Activated gamma-delta T cell (primary cell): ENCODE results near the gene DIRAS1.
"Not testable (repeated sequence)": the region's sequence is repeated elsewhere in the genome, so short reads cannot be mapped to it uniquely, and the experiment has no call there.

Experiments used
- DNase-seq: peaks from one replicate; lab custom pipeline; 2025; lab: John Stamatoyannopoulos, UW

The DIRAS1 gene

GRCh38 chr19:2727640-2727944 is 6.4 kb upstream of the DIRAS1 start:
- no peak for DNase-seq

DNA sequence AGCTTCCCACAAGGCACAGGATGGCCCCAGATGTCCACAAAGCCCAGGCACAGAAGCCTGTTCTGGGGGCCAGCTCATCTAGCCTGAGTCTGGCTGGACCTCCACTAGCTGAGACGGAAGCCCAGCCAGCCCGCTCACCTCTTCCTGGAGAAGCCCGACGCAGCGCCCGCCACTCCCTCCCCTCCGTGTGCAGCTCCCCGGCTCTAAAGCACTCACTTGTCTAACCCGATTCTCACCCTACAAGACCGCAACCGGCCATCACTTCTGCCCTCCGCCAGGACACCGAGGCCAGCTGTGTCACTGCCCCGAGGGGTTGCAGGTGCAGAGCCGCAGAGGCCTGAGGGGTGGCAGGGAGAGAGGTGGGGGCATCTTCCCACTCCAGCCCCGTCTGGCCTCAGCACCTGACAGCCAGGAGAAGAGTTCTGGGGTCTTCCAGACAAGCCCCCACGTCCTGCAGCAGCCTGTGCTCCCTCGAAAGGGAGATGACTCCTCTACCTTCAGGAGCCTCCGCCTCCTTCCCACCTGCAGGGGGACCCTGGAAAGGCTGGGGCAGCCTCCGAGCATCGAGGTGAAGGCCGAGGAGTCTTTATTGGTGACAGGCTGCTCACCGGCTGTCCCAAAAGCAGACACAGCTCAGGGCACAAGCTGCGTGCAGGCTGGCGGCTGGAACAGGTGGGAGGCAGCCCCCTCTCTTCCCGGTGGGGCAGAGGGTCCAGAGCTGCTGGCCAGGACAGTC is 5.9 kb upstream of the DIRAS1 start:
- no peak for DNase-seq

GRCh38 chr19:2726160-2726855 is 5.1 kb upstream of the DIRAS1 start:
- DNase-seq = no peak

GRCh38 chr19:2724148-2724557 is 3.0 kb upstream of the DIRAS1 start:
- DNase-seq = no peak

GRCh38 chr19:2723747-2724146 is 2.6 kb upstream of the DIRAS1 start:
- no peak for DNase-seq

- no peak for DNase-seq
Measured at GRCh38 chr19:2723345-2723715, 2.2 kb upstream of the DIRAS1 start.

DNA sequence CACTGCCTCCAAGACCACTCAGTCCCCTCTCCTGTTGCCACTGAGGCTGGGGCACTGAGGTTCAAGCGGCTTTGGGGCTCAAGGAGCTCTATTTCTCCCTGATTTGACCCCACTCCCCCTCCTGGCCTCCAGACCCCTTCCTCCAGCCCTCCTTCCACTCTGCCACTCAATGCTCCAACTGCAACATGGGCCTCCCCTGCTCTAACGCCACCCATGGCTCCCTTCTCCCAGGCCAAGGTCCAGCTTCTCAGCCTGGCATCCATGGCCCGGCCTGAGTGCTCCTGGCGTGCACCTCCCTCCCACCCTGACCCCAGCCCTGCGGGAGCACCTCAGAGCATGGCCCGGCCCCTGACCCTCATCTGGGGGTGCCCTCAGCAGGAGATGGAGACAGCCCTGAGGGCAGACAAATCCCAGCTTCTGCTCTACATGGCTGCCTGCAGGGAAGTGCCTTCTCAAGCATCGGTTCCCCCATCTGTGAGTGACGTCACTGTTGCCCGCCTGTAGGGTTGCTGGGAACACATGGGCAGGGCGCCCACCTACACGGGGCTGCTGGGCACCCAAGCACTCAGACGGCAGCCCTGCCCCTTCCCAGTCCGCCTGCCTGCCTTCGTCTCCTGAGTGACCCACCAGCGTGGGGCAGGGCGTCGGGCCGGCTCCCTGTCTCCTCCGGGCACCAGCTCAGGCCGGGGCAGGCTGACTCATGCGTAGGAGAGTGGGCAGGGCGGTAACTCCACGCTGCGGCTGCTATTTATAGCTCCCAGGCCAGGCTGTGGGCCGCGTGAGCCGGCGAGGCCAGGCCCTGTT is 1.6 kb upstream of the DIRAS1 start:
- DNase-seq = no peak

GRCh38 chr19:2721570-2722540 is 683 bp upstream of the DIRAS1 start:
- no peak for DNase-seq

DNA sequence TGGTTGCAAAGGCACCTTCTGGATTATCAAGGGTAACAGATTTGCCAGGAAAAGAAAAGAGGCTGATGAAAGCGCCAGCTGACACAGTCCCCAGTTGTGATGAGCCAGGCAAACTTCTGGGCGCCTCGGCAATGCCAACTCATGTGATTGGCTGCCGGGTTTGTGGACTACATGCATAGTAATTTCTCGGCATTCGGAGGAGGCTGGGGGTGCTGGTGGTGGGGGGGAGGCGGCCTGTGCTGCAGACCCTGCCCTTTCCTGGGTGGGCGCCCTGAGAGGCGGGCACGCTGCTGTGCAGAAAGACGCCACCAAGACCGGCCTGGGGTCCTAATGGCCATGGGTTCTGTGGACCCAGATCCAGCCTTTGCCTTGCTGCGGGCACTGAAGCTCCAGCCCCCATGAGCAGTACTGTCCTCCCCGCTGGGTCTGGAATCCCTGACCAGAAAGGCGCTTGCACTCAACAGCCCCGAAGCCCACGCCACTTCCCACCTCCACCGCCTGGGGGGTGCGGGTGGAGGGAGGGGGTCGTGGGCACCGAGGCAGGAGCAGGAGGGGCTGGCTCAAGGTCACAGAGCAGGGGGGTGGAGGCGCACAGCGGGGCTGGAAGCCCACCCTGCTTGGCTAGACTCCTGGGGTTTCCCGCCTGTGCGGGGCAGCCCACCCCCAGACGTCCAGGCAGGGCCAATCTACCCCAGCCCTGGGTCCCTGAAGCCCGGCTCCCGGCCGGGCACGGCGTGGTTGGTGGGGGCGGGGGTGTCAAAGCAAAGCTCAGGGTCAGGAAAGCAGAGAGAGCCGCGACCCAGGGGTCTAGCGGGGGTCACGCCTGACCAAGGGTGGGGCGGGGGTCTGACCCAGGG is 1.0 kb downstream of the DIRAS1 start:
- no peak for DNase-seq

GRCh38 chr19:2719232-2719735 is 1.9 kb downstream of the DIRAS1 start:
- DNase-seq = no peak

DNA sequence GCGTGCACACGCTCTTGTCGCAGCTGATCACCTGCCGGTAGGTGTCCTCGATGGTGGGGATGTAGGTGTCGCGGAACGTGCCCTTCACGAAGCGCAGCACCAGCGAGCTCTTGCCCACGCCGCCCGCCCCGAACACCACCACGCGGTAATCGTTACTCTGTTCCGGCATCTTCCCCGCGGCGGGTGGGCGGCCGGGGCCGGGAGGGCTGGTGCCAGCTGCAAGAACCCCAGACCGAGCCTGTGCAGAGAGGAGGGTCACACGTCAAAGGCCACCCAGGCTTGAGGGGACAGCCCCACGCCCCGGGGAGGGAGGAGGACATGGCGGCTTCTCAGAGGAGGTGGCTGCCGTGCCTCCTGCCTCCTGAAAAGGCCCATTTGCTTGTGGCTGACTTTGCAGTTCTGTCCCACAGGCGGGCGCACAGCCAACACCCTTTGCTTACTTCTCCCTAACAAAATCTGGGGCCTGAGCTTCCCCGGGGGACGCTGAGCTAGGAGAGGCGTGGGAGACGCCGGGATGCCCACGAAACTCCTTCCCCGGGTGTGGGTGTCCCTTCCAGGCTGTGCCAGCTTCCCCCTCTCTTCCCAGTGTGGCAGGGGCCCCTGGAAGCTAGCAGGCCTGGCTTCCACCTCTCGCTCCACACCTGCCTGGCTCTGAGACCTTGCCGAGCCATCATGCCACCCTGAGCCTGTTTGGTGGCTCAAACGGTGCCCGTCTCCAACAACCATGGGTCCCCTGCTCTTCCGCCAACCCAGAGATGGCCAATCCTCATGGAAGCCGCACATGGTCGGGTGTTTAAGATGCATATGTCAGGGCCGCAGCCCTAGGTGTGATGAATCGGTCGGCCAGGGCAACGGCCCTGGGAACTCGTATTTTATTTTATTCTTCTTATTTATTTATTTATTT is 3.3 kb downstream of the DIRAS1 start:
- no peak for DNase-seq

GRCh38 chr19:2716722-2717637 is 4.2 kb downstream of the DIRAS1 start:
- no peak for DNase-seq

DNA sequence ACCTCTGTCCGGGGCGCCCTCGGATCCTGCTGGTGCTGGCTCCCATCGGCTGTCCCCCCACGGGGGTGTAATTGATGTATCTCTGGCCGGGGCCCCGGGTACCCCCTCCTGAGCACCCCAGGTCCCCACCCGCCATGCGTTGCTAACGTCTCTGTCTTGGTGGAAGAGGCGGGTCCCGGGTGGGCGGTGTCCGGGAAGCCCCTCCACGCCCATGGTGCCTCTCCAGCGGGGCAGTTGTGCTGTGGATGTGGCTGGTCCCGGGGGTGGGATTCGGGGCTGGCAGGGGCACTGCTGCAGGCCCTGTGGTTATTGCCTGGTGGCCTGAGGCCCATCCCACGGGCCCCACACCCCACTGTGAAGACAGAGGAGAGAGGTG is 4.9 kb downstream of the DIRAS1 start:
- DNase-seq = no peak

DNA sequence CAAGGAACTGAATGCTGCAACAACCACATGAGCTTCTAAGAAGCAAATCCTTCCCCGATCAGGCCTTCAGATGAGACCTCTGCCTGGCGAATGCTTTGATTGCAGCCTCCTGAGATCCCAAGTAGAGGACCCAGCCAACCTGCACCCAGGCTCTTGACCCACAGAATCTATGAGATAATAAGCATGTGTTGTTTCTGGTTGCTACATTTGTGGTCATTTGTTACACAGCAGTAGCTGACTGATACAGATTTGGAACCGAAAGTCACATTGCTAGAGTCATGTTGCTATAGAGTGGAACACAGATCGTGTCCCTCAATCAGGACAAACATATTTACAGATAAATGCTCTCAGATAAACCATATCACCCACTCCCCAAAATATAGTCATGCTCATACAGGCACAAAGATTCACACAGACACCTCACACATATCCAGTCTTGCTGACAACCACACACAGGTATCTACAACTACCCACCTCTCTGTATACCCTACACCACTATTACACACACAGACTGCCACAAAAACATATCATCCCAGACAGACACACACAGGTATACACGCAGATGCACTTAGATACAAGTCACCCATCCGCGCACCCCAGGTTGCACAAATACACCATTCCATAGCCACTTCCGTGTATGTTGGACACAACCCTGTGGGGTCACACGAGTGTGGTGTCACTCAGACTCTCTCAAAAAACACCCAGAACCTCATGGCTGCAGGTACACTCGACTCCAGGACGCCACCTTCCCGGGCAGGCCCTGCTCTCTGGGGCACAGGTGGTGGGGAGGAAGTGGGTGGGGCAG is 5.5 kb downstream of the DIRAS1 start:
- DNase-seq = no peak

DNA sequence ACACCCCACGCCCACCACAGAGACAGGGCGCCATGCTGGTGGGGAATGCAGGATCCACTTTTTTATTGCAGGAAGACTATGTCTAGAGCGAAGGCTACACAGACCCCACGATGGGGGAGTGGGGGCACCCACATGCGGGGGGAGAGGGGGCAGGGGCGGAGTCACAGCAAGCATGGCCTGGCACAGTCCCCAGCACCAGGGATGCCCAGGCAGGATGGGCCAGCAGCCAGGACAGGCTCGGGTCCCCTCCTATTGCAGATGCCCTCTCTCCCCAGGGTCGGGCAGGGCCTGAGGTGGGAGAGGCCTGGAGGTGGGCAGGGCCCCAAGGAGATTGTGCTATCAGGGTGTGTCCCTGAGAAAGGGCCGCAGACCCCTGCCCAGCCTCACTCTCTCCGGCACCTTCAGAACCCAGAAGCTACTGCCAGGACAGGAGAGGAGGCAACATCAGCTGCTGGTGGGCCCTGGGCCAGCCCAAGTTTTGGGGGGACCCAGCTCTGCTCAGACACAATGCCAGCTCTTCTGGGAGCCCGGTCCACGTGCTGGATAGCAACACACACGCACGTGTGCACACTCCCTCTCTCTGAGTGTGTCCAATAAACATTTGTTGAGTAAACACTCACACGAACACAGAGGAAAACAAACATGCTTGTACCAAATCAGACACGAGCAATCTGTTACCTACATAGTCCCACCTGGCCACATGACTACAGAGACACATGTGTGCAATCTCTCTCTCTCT is 6.5 kb downstream of the DIRAS1 start:
- DNase-seq = no peak

GRCh38 chr19:2714102-2714501 is 7.1 kb downstream of the DIRAS1 start:
- not testable (repeated sequence) for DNase-seq

- DNase-seq = not testable (repeated sequence)
Measured at GRCh38 chr19:2713170-2713569, 8.0 kb downstream of the DIRAS1 start.
